CD8-positive, alpha-beta memory T cell (primary cell): ENCODE data around the gene GYPE. TPM values are rescaled to one million over a fixed set of nuclear protein-coding genes. Genes with fewer than 3 reads are reported as not detected.
"Not testable (repeated sequence)": the region's sequence is repeated elsewhere in the genome, so short reads cannot be mapped to it uniquely, and the experiment has no call there.

ENCODE experiments used
- CTCF ChIA-PET: fragments of 350-600 bp; sonication (Branson Sonifier 250); formaldehyde crosslinking; loops from one replicate; lab custom pipeline; 2021; ENCODE audit warnings: antibody characterized with exemption; lab: Charles Lee
- POLR2A ChIA-PET: fragments of 350-600 bp; sonication (Branson Sonifier 250); formaldehyde crosslinking; loops from one replicate; lab custom pipeline; 2021; ENCODE audit warnings: antibody characterized with exemption; lab: Charles Lee
- DNase-seq, 5 donors: peaks; one replicate each; pipeline versions ENCODE4 v3.0.0 to v3.0.0-alpha.2; 2020 to 2022; ENCODE audit warnings: mixed read lengths in 1 of 5
- H3K27ac ChIP-seq: one replicate; pipeline ENCODE4 v1.7.0; 2013; ENCODE audit warnings: low read depth, mild to moderate bottlenecking, low read length, moderate library complexity
- H3K27me3 ChIP-seq: 2 replicates; pipeline ENCODE4 v1.7.0; 2013; ENCODE audit warnings: low read length, mild to moderate bottlenecking; ENCODE audit not compliant: insufficient read depth, poor library complexity, severe bottlenecking
- H3K36me3 ChIP-seq: 2 replicates; pipeline ENCODE4 v1.7.0; 2013; ENCODE audit warnings: mild to moderate bottlenecking, low read length, moderate library complexity; ENCODE audit not compliant: insufficient read depth
- H3K4me1 ChIP-seq: 2 replicates; pipeline ENCODE4 v1.7.0; 2013; ENCODE audit warnings: mild to moderate bottlenecking, low read length, moderate library complexity; ENCODE audit not compliant: insufficient read depth
- H3K4me3 ChIP-seq: 2 replicates; pipeline ENCODE4 v1.7.0; 2013; ENCODE audit warnings: mild to moderate bottlenecking, low read length
- H3K9me3 ChIP-seq: 2 replicates; pipeline ENCODE4 v1.7.0; 2013; ENCODE audit warnings: mild to moderate bottlenecking, low read length
- H3K27ac Mint-ChIP-seq, 8 donors: one replicate each; pipeline ENCODE4 v1.8.0; 2020 to 2021; ENCODE audit warnings: mixed read lengths in 8 of 8, mild to moderate bottlenecking in 6 of 8, inconsistent platforms in 3 of 8, moderate library complexity in 3 of 8
- H3K27me3 Mint-ChIP-seq, 2 donors: one replicate each; pipeline ENCODE4 v1.8.0; 2020 to 2021; ENCODE audit warnings: mixed read lengths in 2 of 2, mild to moderate bottlenecking in 1 of 2, moderate library complexity in 1 of 2
- H3K36me3 Mint-ChIP-seq, 3 donors: one replicate each; pipeline ENCODE4 v1.8.0; 2020 to 2021; ENCODE audit warnings: mixed read lengths in 3 of 3, inconsistent platforms in 1 of 3, mild to moderate bottlenecking in 1 of 3
- H3K4me1 Mint-ChIP-seq, 3 donors: one replicate each; pipeline ENCODE4 v1.8.0; 2020 to 2021; ENCODE audit warnings: mixed read lengths in 3 of 3, inconsistent platforms in 1 of 3, mild to moderate bottlenecking in 1 of 3
- H3K4me3 Mint-ChIP-seq, 7 donors: one replicate each; pipeline ENCODE4 v1.8.0; 2020 to 2021; ENCODE audit warnings: mixed read lengths in 7 of 7, mild to moderate bottlenecking in 6 of 7, moderate library complexity in 4 of 7, inconsistent platforms in 2 of 7
- H3K9me3 Mint-ChIP-seq, 5 donors: one replicate each; pipeline ENCODE4 v1.8.0; 2020 to 2022; ENCODE audit warnings: mixed read lengths in 5 of 5, mild to moderate bottlenecking in 3 of 5, moderate library complexity in 2 of 5, inconsistent platforms in 1 of 5
- polyA plus RNA-seq: library from polyadenylated mRNA; unstranded; fragments of 300-500 nt; fragmentation: Illumina TruSeq; gene quantifications from one replicate; pipeline ENCODE4 v1.2.3, GENCODE V29; 2021
- total RNA-seq, 2 experiments: library from RNA; stranded (reverse); gene quantifications; one replicate each; pipeline ENCODE4 v1.2.3, GENCODE V29; 2021

The GYPE gene
- total RNA-seq = 1 to 10 TPM; 2.1 to 2.9 TPM
- 3.6 TPM for polyA plus RNA-seq

DNA sequence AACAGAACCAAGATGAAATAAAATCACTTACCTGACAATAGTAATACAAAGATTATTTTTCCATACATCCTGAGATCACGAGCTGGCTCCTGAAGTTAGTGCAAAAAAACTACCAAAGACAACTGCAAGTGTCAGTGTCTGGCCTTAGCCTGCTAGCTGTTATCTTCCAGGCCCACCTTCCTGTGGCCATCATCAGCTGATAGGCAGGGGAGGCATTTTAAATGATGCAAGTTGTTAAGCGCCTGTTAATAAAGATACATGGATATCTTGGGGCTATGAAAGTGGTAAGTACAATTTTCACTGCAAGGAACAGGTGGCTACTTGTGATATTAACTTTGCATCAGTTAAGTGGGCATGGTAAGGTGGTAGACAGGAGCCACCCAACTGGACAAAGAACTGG lies at the start of gene GYPE:
Gene GYPE, minus strand, starts transcription at position 120 of the 400 bp plus-strand sequence. Its CDS starts 52 bp downstream, at position 68.
- H3K36me3 Mint-ChIP-seq, H3K27me3 ChIP-seq, H3K4me3 ChIP-seq, H3K27ac Mint-ChIP-seq, H3K36me3 ChIP-seq, CTCF ChIA-PET, H3K4me1 ChIP-seq, H3K9me3 ChIP-seq, POLR2A ChIA-PET, H3K27me3 Mint-ChIP-seq, H3K4me3 Mint-ChIP-seq, H3K9me3 Mint-ChIP-seq, DNase-seq: not testable (repeated sequence)
- peaks cover 14 to 43% (median 18%) of the 10 kb centered on the region in 3 donors for H3K4me1 Mint-ChIP-seq
- peak within 1 kb of the TSS; percentile 16 for H3K27ac ChIP-seq

DNA sequence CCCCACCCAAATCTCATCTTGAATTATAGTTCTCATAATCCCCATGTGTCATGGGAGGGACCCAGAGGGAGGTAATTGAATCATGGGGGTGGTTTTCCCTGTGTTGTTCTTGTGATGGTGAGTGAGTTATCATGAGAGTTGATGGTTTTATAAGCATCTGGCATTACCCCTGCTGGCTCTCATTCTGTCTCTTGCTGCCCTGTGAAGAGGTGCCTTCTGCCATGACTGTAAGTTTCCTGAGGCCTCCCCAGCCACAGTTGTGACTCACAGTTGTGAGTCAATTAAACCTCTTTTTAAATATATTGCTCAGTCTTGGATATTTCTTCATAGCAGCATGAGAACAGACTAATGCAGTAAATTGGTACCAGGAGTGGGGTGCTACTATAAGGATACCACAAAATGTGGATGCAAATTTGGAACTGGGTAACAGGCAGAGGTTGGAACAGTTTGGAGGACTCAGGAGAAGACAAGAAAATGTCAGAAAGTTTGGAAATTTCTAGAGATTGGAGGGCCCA lies 46.2 kb upstream of the GYPE start:
- peaks cover 1 to 17% of the 10 kb centered on the region in 2 donors for H3K27me3 Mint-ChIP-seq
- H3K36me3 Mint-ChIP-seq, H3K4me1 ChIP-seq, H3K27ac ChIP-seq, POLR2A ChIA-PET, H3K4me3 Mint-ChIP-seq, H3K27me3 ChIP-seq, H3K9me3 ChIP-seq, CTCF ChIA-PET, H3K4me3 ChIP-seq, DNase-seq, H3K4me1 Mint-ChIP-seq, H3K36me3 ChIP-seq: not testable (repeated sequence)
- H3K27ac Mint-ChIP-seq = peak overlapping the region in 1 of 8 donors; percentile 54
- H3K9me3 Mint-ChIP-seq = peaks cover 0 to 24% (median 20%) of the 10 kb centered on the region in 5 donors

DNA sequence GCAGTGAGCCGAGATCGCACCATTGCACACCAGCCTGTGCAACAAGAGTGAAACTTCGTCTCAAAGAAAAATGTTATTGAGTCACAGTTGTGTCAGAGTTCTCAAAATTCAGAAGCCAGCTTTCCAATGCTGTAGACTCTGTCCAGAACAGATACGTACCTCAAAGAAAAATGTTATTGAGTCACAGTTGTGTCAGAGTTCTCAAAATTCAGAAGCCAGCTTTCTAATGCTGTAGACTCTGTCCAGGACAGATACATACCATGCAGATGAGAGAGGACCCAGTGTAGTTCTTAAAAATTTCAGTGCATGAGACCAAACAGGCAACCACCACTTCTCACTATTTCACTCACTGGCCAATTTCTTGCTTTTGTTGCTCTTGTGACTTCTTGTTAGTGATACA lies 45.6 kb upstream of the GYPE start:
- H3K4me3 ChIP-seq, DNase-seq, H3K4me1 ChIP-seq, H3K4me3 Mint-ChIP-seq, H3K4me1 Mint-ChIP-seq, H3K27ac Mint-ChIP-seq, H3K36me3 Mint-ChIP-seq, H3K36me3 ChIP-seq, POLR2A ChIA-PET, H3K9me3 ChIP-seq, H3K27ac ChIP-seq, CTCF ChIA-PET, H3K27me3 ChIP-seq: not testable (repeated sequence)
- Mint-ChIP-seq H3K27me3 (peaks cover 3 to 20% of the 10 kb centered on the region in 2 donors), H3K9me3 (peaks cover 0 to 24% (median 20%) of the 10 kb centered on the region in 5 donors)

DNA sequence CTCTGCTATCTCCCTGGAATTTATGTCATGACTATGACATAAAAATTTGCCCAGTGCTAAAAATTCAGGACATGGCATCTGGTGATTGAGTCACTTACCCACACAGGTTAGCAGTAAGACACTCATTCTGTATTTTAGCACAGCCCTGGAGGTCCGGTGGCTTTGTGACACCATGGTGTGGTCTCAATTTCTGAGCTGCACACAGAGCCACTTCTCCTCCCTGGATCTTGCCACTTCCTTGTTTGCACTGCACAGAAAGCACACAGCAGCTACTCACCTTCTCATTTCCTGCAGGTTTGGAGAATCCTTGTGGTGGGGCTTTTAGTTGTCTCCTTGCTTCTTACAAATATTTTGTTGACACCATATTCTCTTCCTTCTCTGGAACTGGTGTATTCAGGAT lies 44.8 kb upstream of the GYPE start:
- H3K27me3 ChIP-seq, CTCF ChIA-PET, H3K4me3 Mint-ChIP-seq, H3K4me3 ChIP-seq, H3K36me3 Mint-ChIP-seq, POLR2A ChIA-PET, H3K9me3 ChIP-seq, H3K4me1 ChIP-seq, H3K4me1 Mint-ChIP-seq, H3K27ac ChIP-seq, H3K27ac Mint-ChIP-seq, H3K36me3 ChIP-seq, DNase-seq: not testable (repeated sequence)
- peaks cover 3 to 23% of the 10 kb centered on the region in 2 donors for H3K27me3 Mint-ChIP-seq
- peaks cover 0 to 24% (median 20%) of the 10 kb centered on the region in 5 donors for H3K9me3 Mint-ChIP-seq

DNA sequence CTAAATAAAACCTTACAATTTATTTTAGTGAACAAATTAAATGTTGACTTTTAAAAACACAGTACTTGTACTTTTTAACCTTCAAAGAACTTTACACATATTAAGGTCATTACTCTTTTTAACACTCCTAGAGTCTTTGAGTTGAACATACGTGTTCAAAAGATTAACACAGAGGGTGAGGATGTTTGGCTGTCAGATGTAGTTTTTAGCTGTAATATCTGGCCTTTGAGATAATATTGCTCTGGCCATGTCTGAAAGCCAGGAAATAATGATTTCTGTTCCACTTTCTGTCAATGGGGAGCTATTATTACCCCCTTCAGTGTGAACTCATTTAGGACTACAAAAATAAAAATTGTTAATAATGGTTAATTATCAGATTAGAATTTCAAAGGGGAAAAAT lies 42.1 kb upstream of the GYPE start:
- H3K4me1 ChIP-seq, POLR2A ChIA-PET, H3K4me3 Mint-ChIP-seq, H3K4me3 ChIP-seq, CTCF ChIA-PET, H3K27me3 ChIP-seq, H3K27ac Mint-ChIP-seq, H3K36me3 Mint-ChIP-seq, H3K4me1 Mint-ChIP-seq, H3K27ac ChIP-seq, H3K9me3 ChIP-seq, H3K36me3 ChIP-seq, DNase-seq: not testable (repeated sequence)
- Mint-ChIP-seq H3K27me3 (peaks cover 4 to 17% of the 10 kb centered on the region in 2 donors), H3K9me3 (peaks cover 0 to 24% (median 15%) of the 10 kb centered on the region in 5 donors)

DNA sequence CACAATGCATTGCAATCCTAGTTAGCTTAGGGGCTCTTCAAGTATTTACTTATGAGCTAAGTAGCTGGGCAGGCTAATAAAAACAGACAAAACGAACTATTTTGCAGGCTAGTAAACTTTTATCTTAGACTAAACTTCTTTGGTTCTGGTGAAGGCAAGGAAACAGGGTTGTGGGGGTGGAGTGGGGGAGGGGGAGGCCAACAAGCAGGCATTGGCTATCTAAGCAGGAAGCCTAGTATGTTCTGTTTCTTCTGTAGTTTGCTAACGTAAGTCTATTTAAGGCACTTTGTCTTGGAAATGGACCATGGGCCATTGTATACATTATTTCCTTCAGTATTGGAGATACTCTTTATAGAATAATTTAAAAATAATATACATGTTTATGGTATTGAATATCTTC lies 35.3 kb upstream of the GYPE start:
- peak overlapping the region in 1 of 8 donors; percentile 65 for H3K27ac Mint-ChIP-seq
- H3K4me3 ChIP-seq, H3K4me3 Mint-ChIP-seq, DNase-seq, H3K36me3 Mint-ChIP-seq, H3K4me1 ChIP-seq, H3K9me3 ChIP-seq, CTCF ChIA-PET, H3K9me3 Mint-ChIP-seq, H3K27ac ChIP-seq, POLR2A ChIA-PET, H3K4me1 Mint-ChIP-seq, H3K36me3 ChIP-seq, H3K27me3 ChIP-seq, H3K27me3 Mint-ChIP-seq: not testable (repeated sequence)

DNA sequence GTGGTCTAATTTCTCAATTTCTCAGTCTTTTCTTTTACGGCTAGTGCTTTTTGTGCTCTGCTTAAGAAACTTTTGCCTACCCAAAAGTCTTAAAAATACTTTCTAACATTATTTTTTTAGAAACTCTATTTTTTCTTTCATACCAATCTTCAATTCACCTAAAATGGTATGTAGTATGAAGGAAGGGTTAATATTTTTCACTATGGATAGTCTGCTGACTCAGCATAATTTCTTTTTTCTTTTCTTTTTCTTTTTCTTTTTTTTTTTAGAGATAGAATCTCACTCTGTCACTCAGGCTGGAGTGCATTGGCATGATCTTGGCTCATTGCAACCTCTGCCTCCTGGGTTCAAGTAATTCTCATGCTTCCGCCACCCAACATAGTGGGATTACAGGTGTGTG lies 34.2 kb upstream of the GYPE start:
- no peaks in the 10 kb centered on the region for H3K27me3 ChIP-seq
- Mint-ChIP-seq H3K27me3 (peaks cover 0 to 1% of the 10 kb centered on the region in 2 donors), H3K36me3 (no peaks in the 10 kb centered on the region), H3K4me3 (no peak overlapping the region), H3K9me3 (peaks cover 0 to 3% (median 0%) of the 10 kb centered on the region in 5 donors), H3K27ac (no peak overlapping the region), H3K4me1 (no peaks in the 10 kb centered on the region)
- ChIA-PET POLR2A (no interaction called here), CTCF (no interaction called here)
- no peak for DNase-seq
- H3K9me3 ChIP-seq = no peaks in the 10 kb centered on the region
- H3K4me1 ChIP-seq = no peaks in the 10 kb centered on the region
- no peak overlapping the region for H3K27ac ChIP-seq
- no peak overlapping the region for H3K4me3 ChIP-seq
- no peaks in the 10 kb centered on the region for H3K36me3 ChIP-seq

DNA sequence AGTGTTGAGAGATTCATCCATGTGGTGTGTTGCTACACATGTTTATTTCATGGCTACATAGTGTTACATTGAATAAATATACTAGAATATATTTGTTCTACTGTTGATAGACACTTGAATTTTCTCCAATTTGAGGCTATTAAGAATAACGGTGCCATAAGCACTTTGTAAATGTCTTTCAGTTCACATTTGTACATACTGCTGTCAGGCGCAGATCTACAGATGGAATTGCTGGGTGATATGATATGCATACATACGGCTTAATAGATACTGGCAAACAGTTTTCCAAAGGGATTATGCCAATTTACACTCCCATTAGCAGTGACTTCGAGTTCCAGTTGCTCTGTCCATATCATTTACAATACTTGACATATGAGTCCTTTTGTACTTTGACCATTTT lies 33.5 kb upstream of the GYPE start:
- H3K4me1 ChIP-seq, H3K36me3 Mint-ChIP-seq, DNase-seq, H3K9me3 ChIP-seq, H3K27me3 ChIP-seq, CTCF ChIA-PET, H3K27ac Mint-ChIP-seq, H3K4me1 Mint-ChIP-seq, H3K27ac ChIP-seq, H3K36me3 ChIP-seq, H3K27me3 Mint-ChIP-seq, POLR2A ChIA-PET, H3K9me3 Mint-ChIP-seq, H3K4me3 Mint-ChIP-seq, H3K4me3 ChIP-seq: not testable (repeated sequence)

DNA sequence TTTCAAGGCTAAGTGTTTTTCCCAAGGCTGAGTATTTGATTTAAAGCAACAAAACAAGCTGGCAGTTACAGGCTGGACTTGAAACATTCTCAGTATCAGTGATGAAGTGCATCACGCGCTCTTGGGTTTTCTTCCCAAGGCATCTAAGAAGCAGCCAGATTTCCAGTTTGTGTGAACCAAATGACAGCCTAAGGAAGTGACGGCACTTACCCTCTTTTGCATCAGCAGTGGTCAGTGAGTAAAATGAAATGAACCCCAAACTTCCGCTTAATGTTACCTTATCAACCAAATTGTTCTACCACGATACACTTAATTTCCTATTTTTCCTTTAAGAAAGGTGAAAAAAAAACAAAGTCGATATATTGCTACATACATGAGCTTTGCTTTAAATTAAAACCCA lies 15.8 kb upstream of the GYPE start:
- H3K4me3 Mint-ChIP-seq = no peak overlapping the region
- no peaks in the 10 kb centered on the region for H3K9me3 ChIP-seq
- ChIA-PET POLR2A (no interaction called here), CTCF (no interaction called here)
- H3K4me1 Mint-ChIP-seq = peaks cover 0 to 4% (median 0%) of the 10 kb centered on the region in 3 donors
- peaks cover 4% of the 10 kb centered on the region in 2 donors for H3K27me3 Mint-ChIP-seq
- peak overlapping the region in 1 of 8 donors; percentile 29 for H3K27ac Mint-ChIP-seq
- DNase-seq = no peak
- H3K9me3 Mint-ChIP-seq = peaks cover 0 to 4% (median 0%) of the 10 kb centered on the region in 5 donors
- no peaks in the 10 kb centered on the region for H3K36me3 Mint-ChIP-seq
- H3K27me3 ChIP-seq = no peaks in the 10 kb centered on the region
- H3K36me3 ChIP-seq = no peaks in the 10 kb centered on the region
- H3K27ac ChIP-seq = no peak overlapping the region
- no peaks in the 10 kb centered on the region for H3K4me1 ChIP-seq
- H3K4me3 ChIP-seq = no peak overlapping the region
